ENCODE results near the gene ROBO1. TPM values are rescaled to one million over a fixed set of nuclear protein-coding genes. Genes with fewer than 3 reads are reported as not detected.
A peak's percentile ranks its signal among the peaks of the same experiment; 100 is the strongest.
"Not testable (repeated sequence)": the region's sequence is repeated elsewhere in the genome, so short reads cannot be mapped to it uniquely, and the experiment has no call there.

ROBO1 gene
- total RNA-seq, 1 donor from 2014 or later = 71.7 TPM

DNA sequence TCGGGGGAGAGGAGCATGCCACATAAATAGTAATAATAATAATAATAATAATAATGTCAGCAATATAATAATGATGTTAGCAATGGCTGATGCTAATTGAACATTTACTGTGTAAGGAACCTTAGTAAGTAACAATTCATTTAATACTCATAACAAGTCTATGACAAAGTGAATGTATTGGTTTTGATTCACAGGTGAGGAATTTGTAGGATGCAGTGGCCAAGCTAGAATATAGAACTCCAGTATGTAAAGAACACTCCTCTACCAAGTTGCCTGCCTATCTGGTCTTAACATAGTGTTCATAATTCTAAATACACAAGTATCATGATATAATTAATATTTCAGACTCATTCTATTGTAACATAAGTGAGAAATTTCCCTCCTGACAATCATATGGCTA lies 1016.5 kb downstream of the ROBO1 start:
- Histone ChIP-seq H3K36me3 (ENCODE audit: insufficient read depth, low read length) (no peaks in the 10 kb centered on the region), H4K20me1 (ENCODE audit: insufficient read depth, low read length) (no peaks in the 10 kb centered on the region), H3K27me3 (ENCODE audit: insufficient read depth, low read length) (no peaks in the 10 kb centered on the region), H3K27ac (ENCODE audit: low read depth, low read length) (no peak overlapping the region), H3K79me2 (ENCODE audit: insufficient read depth, low read length) (no peaks in the 10 kb centered on the region), H3K9ac (ENCODE audit: low read length) (no peak overlapping the region), H3K4me2 (ENCODE audit: low read length) (no peak overlapping the region), H2AFZ (ENCODE audit: low read depth, low read length) (no peak overlapping the region), H3K9me3 (ENCODE audit: insufficient read depth, low read depth, low read length) (no peaks in the 10 kb centered on the region), H3K4me1 (ENCODE audit: insufficient read depth, low read length) (peaks cover 4% of the 10 kb centered on the region), H3K4me3 (ENCODE audit: insufficient read depth, low read depth, low read length) (no peak overlapping the region)
- Mint-ChIP-seq H3K4me1 (ENCODE audit: low read depth, unreplicated experiment) (peaks cover 10% of the 10 kb centered on the region), H3K27me3 (ENCODE audit: low read depth, unreplicated experiment) (no peaks in the 10 kb centered on the region), H3K27ac (ENCODE audit: unreplicated experiment) (no peak overlapping the region), H3K9me3 (ENCODE audit: unreplicated experiment) (no peaks in the 10 kb centered on the region), H3K4me3 (ENCODE audit: unreplicated experiment) (no peak overlapping the region), H3K36me3 (ENCODE audit: low read depth, unreplicated experiment) (no peaks in the 10 kb centered on the region)
- TF ChIP-seq, protein P1, sequence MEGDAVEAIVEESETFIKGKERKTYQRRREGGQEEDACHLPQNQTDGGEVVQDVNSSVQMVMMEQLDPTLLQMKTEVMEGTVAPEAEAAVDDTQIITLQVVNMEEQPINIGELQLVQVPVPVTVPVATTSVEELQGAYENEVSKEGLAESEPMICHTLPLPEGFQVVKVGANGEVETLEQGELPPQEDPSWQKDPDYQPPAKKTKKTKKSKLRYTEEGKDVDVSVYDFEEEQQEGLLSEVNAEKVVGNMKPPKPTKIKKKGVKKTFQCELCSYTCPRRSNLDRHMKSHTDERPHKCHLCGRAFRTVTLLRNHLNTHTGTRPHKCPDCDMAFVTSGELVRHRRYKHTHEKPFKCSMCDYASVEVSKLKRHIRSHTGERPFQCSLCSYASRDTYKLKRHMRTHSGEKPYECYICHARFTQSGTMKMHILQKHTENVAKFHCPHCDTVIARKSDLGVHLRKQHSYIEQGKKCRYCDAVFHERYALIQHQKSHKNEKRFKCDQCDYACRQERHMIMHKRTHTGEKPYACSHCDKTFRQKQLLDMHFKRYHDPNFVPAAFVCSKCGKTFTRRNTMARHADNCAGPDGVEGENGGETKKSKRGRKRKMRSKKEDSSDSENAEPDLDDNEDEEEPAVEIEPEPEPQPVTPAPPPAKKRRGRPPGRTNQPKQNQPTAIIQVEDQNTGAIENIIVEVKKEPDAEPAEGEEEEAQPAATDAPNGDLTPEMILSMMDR (IDR thresholded peaks at IDR 0.05; ENCODE audit: insufficient read depth, low read depth, low read length) = no peak
- no peak for TF ChIP-seq EZH2 (IDR thresholded peaks at IDR 0.05; ENCODE audit: insufficient read depth, low read length)
- no peak for FAIRE-seq
- DNase-seq (ENCODE audit: low read depth) = peak; percentile 27

DNA sequence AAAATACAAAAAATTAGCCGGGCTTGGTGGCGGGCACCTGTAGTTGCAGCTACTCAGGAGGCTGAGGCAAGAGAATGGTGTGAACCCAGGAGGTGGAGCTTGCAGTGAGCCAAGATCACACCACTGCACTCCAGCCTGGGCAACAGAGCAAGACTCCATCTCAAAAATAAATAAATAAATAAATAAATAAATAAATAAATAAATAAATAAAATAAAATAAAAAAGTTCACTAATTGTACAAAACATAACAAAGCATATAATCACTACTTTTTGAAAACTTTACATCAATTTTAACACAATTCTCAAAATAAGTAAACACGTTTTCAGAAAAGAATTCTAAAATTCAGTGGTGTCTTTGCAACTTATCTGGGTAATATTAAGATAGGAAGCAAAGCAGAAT lies 1017.5 kb downstream of the ROBO1 start:
- not testable (repeated sequence) for H2AFZ ChIP-seq (ENCODE audit: low read depth, low read length); H3K9ac ChIP-seq (ENCODE audit: low read length); H3K36me3 Mint-ChIP-seq (ENCODE audit: low read depth, unreplicated experiment); H3K27ac Mint-ChIP-seq (ENCODE audit: unreplicated experiment); H3K4me2 ChIP-seq (ENCODE audit: low read length); H3K4me3 ChIP-seq (ENCODE audit: insufficient read depth, low read depth, low read length); H4K20me1 ChIP-seq (ENCODE audit: insufficient read depth, low read length); FAIRE-seq; H3K9me3 Mint-ChIP-seq (ENCODE audit: unreplicated experiment); H3K79me2 ChIP-seq (ENCODE audit: insufficient read depth, low read length); H3K9me3 ChIP-seq (ENCODE audit: insufficient read depth, low read depth, low read length); DNase-seq (ENCODE audit: low read depth); H3K27ac ChIP-seq (ENCODE audit: low read depth, low read length); H3K36me3 ChIP-seq (ENCODE audit: insufficient read depth, low read length); H3K27me3 ChIP-seq (ENCODE audit: insufficient read depth, low read length); H3K4me3 Mint-ChIP-seq (ENCODE audit: unreplicated experiment); H3K27me3 Mint-ChIP-seq (ENCODE audit: low read depth, unreplicated experiment); H3K4me1 ChIP-seq (ENCODE audit: insufficient read depth, low read length)
- peaks cover 10% of the 10 kb centered on the region for H3K4me1 Mint-ChIP-seq (ENCODE audit: low read depth, unreplicated experiment)

DNA sequence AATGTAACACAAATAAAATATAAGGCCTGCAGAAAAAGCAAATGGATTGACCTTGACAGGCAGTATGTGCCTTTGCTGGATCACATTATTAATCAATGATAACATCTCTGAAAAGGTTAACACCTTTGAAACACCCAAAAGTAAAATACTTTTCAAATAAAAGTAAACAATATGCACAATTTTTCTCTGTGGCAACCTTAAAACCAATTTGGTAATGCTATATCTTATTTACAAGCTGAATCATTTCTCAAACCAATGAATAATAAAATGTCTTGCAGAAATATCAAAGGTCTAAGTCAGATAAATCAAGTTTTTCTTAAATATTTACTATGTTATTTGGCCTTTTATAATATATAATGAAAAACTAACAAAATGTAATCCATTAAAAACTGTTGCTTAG lies 1018.7 kb downstream of the ROBO1 start:
- no peaks in the 10 kb centered on the region for H4K20me1 ChIP-seq (ENCODE audit: insufficient read depth, low read length)
- Mint-ChIP-seq H3K9me3 (ENCODE audit: unreplicated experiment) (no peaks in the 10 kb centered on the region), H3K4me3 (ENCODE audit: unreplicated experiment) (no peak overlapping the region), H3K27ac (ENCODE audit: unreplicated experiment) (no peak overlapping the region), H3K4me1 (ENCODE audit: low read depth, unreplicated experiment) (peaks cover 3% of the 10 kb centered on the region), H3K36me3 (ENCODE audit: low read depth, unreplicated experiment) (no peaks in the 10 kb centered on the region), H3K27me3 (ENCODE audit: low read depth, unreplicated experiment) (no peaks in the 10 kb centered on the region)
- DNase-seq (ENCODE audit: low read depth) (no peak), FAIRE-seq (no peak)
- H3K36me3 ChIP-seq (ENCODE audit: insufficient read depth, low read length) = no peaks in the 10 kb centered on the region
- no peak overlapping the region for H3K9ac ChIP-seq (ENCODE audit: low read length)
- no peaks in the 10 kb centered on the region for H3K9me3 ChIP-seq (ENCODE audit: insufficient read depth, low read depth, low read length)
- no peaks in the 10 kb centered on the region for H3K27me3 ChIP-seq (ENCODE audit: insufficient read depth, low read length)
- no peaks in the 10 kb centered on the region for H3K4me1 ChIP-seq (ENCODE audit: insufficient read depth, low read length)
- H2AFZ ChIP-seq (ENCODE audit: low read depth, low read length) = no peak overlapping the region
- no peak overlapping the region for H3K4me3 ChIP-seq (ENCODE audit: insufficient read depth, low read depth, low read length)
- H3K27ac ChIP-seq (ENCODE audit: low read depth, low read length) = no peak overlapping the region
- no peaks in the 10 kb centered on the region for H3K79me2 ChIP-seq (ENCODE audit: insufficient read depth, low read length)
- H3K4me2 ChIP-seq (ENCODE audit: low read length) = no peak overlapping the region
- TF ChIP-seq EZH2 (IDR thresholded peaks at IDR 0.05; ENCODE audit: insufficient read depth, low read length) = no peak
- TF ChIP-seq, protein P1 (IDR thresholded peaks at IDR 0.05; ENCODE audit: insufficient read depth, low read depth, low read length) = no peak
